HepG2 (cell line): ENCODE results near the gene DPY19L1. TPM values are rescaled to one million over a fixed set of nuclear protein-coding genes. Genes with fewer than 3 reads are reported as not detected.
"Not testable (repeated sequence)": the region's sequence is repeated elsewhere in the genome, so short reads cannot be mapped to it uniquely, and the experiment has no call there.

Experiments used
- ATAC-seq: fragments of 200-7000 bp; cut with Tn5 transposase; 3 replicates; pipeline ENCODE4 v1.9.1; 2020; ENCODE audit warnings: mild to moderate bottlenecking, moderate library complexity
- BruUV-seq: library from RNA; stranded (reverse); fragments of 400-500 nt; replicated peaks from 2 replicates; lab custom pipeline; 2021; lab: Mats Ljungman, UMichigan
- CTCF ChIA-PET: fragments of 300-600 bp; formaldehyde crosslinking; extraction: SDS; loops from one replicate; lab custom pipeline; 2021; ENCODE audit warnings: low total read pairs, inconsistent platforms, low intra/inter-chr PET ratio; lab: Yijun Ruan, JAX
- POLR2A ChIA-PET: fragments of 350-600 bp; sonication (Branson Sonifier 250); formaldehyde crosslinking; loops from one replicate; lab custom pipeline; 2020; ENCODE audit warnings: antibody characterized with exemption, inconsistent platforms; lab: Yijun Ruan, JAX
- DNase-seq: peaks from one replicate; pipeline ENCODE4 v3.0.0-alpha.2; 2015; ENCODE audit warnings: low spot score
- FAIRE-seq: peaks from 3 replicates; lab custom pipeline; 2011; peaks lifted over from hg19 to GRCh38; lab: Jason Lieb, UNC
- H2AFZ ChIP-seq: one replicate; pipeline ENCODE4 v1.6.1; 2011; ENCODE audit warnings: low read length, inconsistent platforms
- H3K27ac ChIP-seq: fragments of 300-600 bp; 3 replicates; pipeline ENCODE4 v1.8.0; 2011; ENCODE audit warnings: mixed run types, mild to moderate bottlenecking, mixed read lengths, low read length, inconsistent platforms; ENCODE audit not compliant: insufficient read depth; ENCODE audit errors: extremely low read length
- H3K27me3 ChIP-seq, 2 experiments: fragments of 200-600 bp in 1 of 2; 2 replicates in 1 of 2; 3 replicates in 1 of 2; pipeline versions ENCODE4 v1.6.0 to v1.8.0; 2011; ENCODE audit warnings: low read length in 2 of 2, mild to moderate bottlenecking in 2 of 2, moderate library complexity in 2 of 2, inconsistent platforms in 1 of 2; ENCODE audit not compliant: insufficient read depth in 2 of 2, control insufficient read depth in 1 of 2
- H3K36me3 ChIP-seq, 2 experiments: fragments of 200-600 bp in 1 of 2; replicated peaks in 1 of 2; 2 replicates in 1 of 2; 3 replicates in 1 of 2; pipeline versions ENCODE4 v1.5.1 to v1.8.0; 2011; ENCODE audit warnings: low read length in 2 of 2, inconsistent platforms in 1 of 2; ENCODE audit not compliant: insufficient read depth in 2 of 2, control insufficient read depth in 1 of 2
- H3K4me1 ChIP-seq: 2 replicates; pipeline ENCODE4 v1.5.1; 2012; ENCODE audit warnings: low read length, inconsistent platforms; ENCODE audit not compliant: insufficient read depth
- H3K4me2 ChIP-seq: 2 replicates; pipeline ENCODE4 v1.6.0; 2011; ENCODE audit warnings: low read depth, low read length, inconsistent platforms
- H3K4me3 ChIP-seq, 3 experiments: fragments of 200-600 bp in 1 of 3; sonication (generic), shearing (Covaris generic) in 1 of 3; replicated peaks in 1 of 3; 2 replicates each; pipeline ENCODE4 v1.5.1; 2011 to 2016; ENCODE audit warnings: low read length in 3 of 3, inconsistent platforms in 2 of 3, low read depth in 2 of 3, mild to moderate bottlenecking in 2 of 3, control low read depth in 1 of 3, mixed read lengths in 1 of 3; ENCODE audit not compliant: insufficient read depth in 1 of 3
- H3K79me2 ChIP-seq: one replicate; pipeline ENCODE4 v1.6.1; 2011; ENCODE audit warnings: low read length, inconsistent platforms; ENCODE audit not compliant: insufficient read depth
- H3K9ac ChIP-seq: 2 replicates; pipeline ENCODE4 v1.6.0; 2011; ENCODE audit warnings: mild to moderate bottlenecking, low read depth, low read length, inconsistent platforms; ENCODE audit not compliant: insufficient read depth
- H3K9me3 ChIP-seq: 2 replicates; pipeline ENCODE4 v1.5.1; 2012; ENCODE audit warnings: mild to moderate bottlenecking, low read length
- H4K20me1 ChIP-seq: 2 replicates; pipeline ENCODE4 v1.6.0; 2011; ENCODE audit warnings: inconsistent platforms, mild to moderate bottlenecking, low read length, moderate library complexity; ENCODE audit not compliant: insufficient read depth
- ATF7 ChIP-seq, 2 experiments: fragments of 450-650 bp in 1 of 2; sonication (generic) in 1 of 2; formaldehyde crosslinking in 1 of 2; IDR thresholded peaks; 2 replicates each; pipeline versions ENCODE4 v1.4.0 to v1.6.1; 2016 to 2020; ENCODE audit warnings: antibody characterized with exemption in 1 of 2, mild to moderate bottlenecking in 1 of 2, missing genetic modification reagents in 1 of 2
- MAFF ChIP-seq: IDR thresholded peaks from 2 replicates; pipeline ENCODE4 v1.6.1; 2011; ENCODE audit warnings: low read depth, low read length, improper control_type of control experiment
- ZEB1 ChIP-seq: IDR thresholded peaks from 2 replicates; pipeline ENCODE4 v1.6.1; 2012; ENCODE audit warnings: mild to moderate bottlenecking, low read depth, inconsistent platforms; ENCODE audit not compliant: insufficient replicate concordance
- ZNF337 ChIP-seq: sonication (generic); formaldehyde crosslinking; IDR thresholded peaks from 2 replicates; pipeline ENCODE4 v1.5.1; 2020; ENCODE audit warnings: missing genetic modification reagents, low read depth, mild to moderate bottlenecking, borderline replicate concordance
- WGBS: methylation state at CpG from one replicate; pipeline ENCODE4 v1.1.6; 2017; ENCODE audit warnings: low lambda C conversion rate; 5-methylcytosine and 5-hydroxymethylcytosine counted together
- in situ Hi-C: cut with HindIII; loops from 2 replicates; pipeline ENCODE4 v1.10.0; 2017; ENCODE audit warnings: low pct_unique_long_range_greater_than_20kb; ENCODE audit not compliant: extremely low pct_ligation_motif_present
- intact Hi-C: fragments of 100-400 bp; cut with micrococcal nuclease; formaldehyde crosslinking; loops from one replicate; pipeline ENCODE4 v1.10.0; 2022; ENCODE audit not compliant: unreplicated experiment
- polyA plus RNA-seq, 8 experiments: library from polyadenylated mRNA; depleted of rRNA in 3 of 8; stranded (reverse) in 7 of 8; unstranded in 1 of 8; fragments of >200 nt; fragmentation: Illumina TruSeq in 4 of 8; extraction: Trizol in 4 of 8; gene quantifications; 2 replicates each; pipeline versions ENCODE4 v1.2.1 to v1.2.3, GENCODE V29; 2011 to 2016; ENCODE audit warnings: low read depth in 4 of 8, missing spikeins in 1 of 8, mixed read lengths in 1 of 8; ENCODE audit not compliant: insufficient read depth in 1 of 8
- total RNA-seq, 5 experiments: library from RNA; depleted of rRNA; stranded (reverse); fragments of >200 nt; fragmentation: Illumina TruSeq; extraction: Trizol; gene quantifications; 2 replicates each; pipeline ENCODE4 v1.2.3, GENCODE V29; 2016; ENCODE audit warnings: low read depth in 1 of 5
- TF ChIP-seq, protein P1 (sequence below): sonication (generic); formaldehyde crosslinking; IDR thresholded peaks from 2 replicates; pipeline ENCODE4 v1.4.0; 2020; ENCODE audit warnings: missing genetic modification reagents

Gene DPY19L1
- total and polyA plus RNA-seq, 2 of the 13 experiments (the other 11 are each of a cell fraction or from before 2014, with no cell fraction given): 18.9 to 32.6 TPM

DNA sequence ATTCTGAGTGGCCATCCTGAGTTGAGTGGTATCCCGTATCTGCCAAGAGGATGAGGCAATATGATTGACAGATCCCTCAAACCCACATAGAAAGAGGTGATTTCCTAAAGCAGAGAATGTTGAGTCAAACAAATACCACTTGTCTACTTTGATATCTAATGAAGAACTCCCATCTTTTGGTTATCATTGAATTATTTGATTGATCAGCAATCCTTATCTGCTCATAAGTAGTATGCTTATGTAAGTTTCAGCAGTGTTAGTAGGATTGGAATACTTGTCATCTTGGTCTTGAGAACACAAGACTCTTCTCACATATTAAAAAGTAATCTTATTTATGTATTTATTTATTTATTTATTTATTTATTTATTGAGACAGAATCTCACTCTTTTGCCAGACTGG is 147.3 kb downstream of the DPY19L1 start (continued):
- no peak for TF ChIP-seq ZEB1
- TF ChIP-seq MAFF: 0 out of 2 replicates have a peak, but pooled peaks have one; percentile 25
- TF ChIP-seq, protein P1, sequence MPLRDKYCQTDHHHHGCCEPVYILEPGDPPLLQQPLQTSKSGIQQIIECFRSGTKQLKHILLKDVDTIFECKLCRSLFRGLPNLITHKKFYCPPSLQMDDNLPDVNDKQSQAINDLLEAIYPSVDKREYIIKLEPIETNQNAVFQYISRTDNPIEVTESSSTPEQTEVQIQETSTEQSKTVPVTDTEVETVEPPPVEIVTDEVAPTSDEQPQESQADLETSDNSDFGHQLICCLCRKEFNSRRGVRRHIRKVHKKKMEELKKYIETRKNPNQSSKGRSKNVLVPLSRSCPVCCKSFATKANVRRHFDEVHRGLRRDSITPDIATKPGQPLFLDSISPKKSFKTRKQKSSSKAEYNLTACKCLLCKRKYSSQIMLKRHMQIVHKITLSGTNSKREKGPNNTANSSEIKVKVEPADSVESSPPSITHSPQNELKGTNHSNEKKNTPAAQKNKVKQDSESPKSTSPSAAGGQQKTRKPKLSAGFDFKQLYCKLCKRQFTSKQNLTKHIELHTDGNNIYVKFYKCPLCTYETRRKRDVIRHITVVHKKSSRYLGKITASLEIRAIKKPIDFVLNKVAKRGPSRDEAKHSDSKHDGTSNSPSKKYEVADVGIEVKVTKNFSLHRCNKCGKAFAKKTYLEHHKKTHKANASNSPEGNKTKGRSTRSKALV (CRISPR knock-in tag): no peak

- ATAC-seq (no peak), FAIRE-seq (no peak), DNase-seq (no peak)
- H3K27me3 ChIP-seq: peaks cover 0 to 1% of the 10 kb centered on the region in 2 experiments; a peak in 1 of 5 replicates
- no peaks in the 10 kb centered on the region for H4K20me1 ChIP-seq
- H3K4me2 ChIP-seq: no peak overlapping the region
- in situ Hi-C loops: no loop called here
- POLR2A ChIA-PET: no interaction called here
- peaks cover 16% of the 10 kb centered on the region for H3K9me3 ChIP-seq
- intact Hi-C loops: no loop called here
- H3K4me1 ChIP-seq: no peaks in the 10 kb centered on the region
- 0 out of 2 replicates have a peak, but pooled peaks have one; percentile 25 for TF ChIP-seq ATF7 (IDR thresholded peaks at IDR 0.05)
- no peak for TF ChIP-seq ATF7 (CRISPR knock-in tag; IDR thresholded peaks at IDR 0.05)
- TF ChIP-seq ZNF337 (CRISPR knock-in tag): no peak
- no peak overlapping the region for H3K27ac ChIP-seq
- CTCF ChIA-PET: no interaction called here
- H3K4me3 ChIP-seq: no peak overlapping the region
- H3K79me2 ChIP-seq: no peaks in the 10 kb centered on the region
- no peak overlapping the region for H3K9ac ChIP-seq
- no peaks in the 10 kb centered on the region for H3K36me3 ChIP-seq
- H2AFZ ChIP-seq: no peak overlapping the region
- no TSS peak for BruUV-seq
Observed at GRCh38 chr7:34886856-34887255, 150.4 kb downstream of the DPY19L1 start.

- CTCF ChIA-PET, H4K20me1 ChIP-seq, DNase-seq, H3K79me2 ChIP-seq, BruUV-seq, ATAC-seq, H3K4me2 ChIP-seq, H3K4me1 ChIP-seq, FAIRE-seq, intact Hi-C loops, H2AFZ ChIP-seq, in situ Hi-C loops, POLR2A ChIA-PET, H3K27me3 ChIP-seq, H3K4me3 ChIP-seq, H3K9ac ChIP-seq, H3K27ac ChIP-seq, H3K36me3 ChIP-seq: not testable (repeated sequence)
- H3K9me3 ChIP-seq: peaks cover 16% of the 10 kb centered on the region
- 0% methylated on average over 1 of the region's 1 CpG for WGBS
Observed at GRCh38 chr7:34883855-34884254, 153.4 kb downstream of the DPY19L1 start.
